SIG-M5 treated with dmso at 0.1 percent for 504 hours (cell line): Measurements from ENCODE around the gene EML5.
A peak's percentile ranks its signal among the peaks of the same experiment; 100 is the strongest.
"Not testable (repeated sequence)": the region's sequence is repeated elsewhere in the genome, so short reads cannot be mapped to it uniquely, and the experiment has no call there.

ENCODE experiments used
- DNase-seq: peaks from one replicate; lab custom pipeline; 2025; ENCODE audit not compliant: unreplicated experiment; lab: John Stamatoyannopoulos, UW

The EML5 gene

DNA sequence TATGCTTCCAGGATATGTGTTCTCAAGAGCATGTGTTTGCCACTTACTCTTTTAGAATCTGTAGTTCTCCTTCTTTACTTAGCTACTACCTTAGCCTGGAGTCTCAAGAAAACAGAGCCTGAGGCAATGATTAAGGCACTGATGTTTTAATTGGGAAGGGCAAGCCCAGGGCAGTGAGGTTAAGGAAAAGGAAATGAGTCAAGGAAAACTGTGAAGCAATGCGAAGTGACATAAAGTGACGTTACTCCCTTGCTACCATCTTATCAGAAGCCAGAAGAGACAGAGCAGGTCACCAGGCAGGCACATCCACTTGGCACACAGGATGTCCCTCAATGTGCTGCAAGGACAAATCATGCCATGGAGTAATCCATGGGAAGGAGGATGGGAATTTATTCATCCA, 11.3 kb upstream of the EML5 start:
- DNase-seq = no peak

DNA sequence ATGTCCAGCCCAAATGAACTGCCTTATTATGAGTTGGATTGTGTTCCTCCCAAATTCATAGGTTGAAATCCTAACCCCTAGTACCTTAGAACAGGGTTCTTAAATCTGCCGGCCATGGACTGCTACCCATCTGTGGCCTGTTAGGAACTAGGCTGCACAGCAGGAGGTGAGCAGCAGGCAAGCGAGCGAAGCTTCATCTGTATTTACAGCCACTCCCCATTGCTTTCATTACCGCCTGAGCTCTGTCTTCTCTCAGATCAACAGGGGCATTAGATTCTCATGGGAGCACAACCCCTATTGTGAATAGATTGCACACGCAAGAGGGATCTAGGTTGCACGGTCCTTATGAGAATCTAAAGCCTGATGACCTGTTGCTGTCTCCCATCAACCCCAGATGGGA, 9.8 kb upstream of the EML5 start:
- DNase-seq = no peak

DNA sequence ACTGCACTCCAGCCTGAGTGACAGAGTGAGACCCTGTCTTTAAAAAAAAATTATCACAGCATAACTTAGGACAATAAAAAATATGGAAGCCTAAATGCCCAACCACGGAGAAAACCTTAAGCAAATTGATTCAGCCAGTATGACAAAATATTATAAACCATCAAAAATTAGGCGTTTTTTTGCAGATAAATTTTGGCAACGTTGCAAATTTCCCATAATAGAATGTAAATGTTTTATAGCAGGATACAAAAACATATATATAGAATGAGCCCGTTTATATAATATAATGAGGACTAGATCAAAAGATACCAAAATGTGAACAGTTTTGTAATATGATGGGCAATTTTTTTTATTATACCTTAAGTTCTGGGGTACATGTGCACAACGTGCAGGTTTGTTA, 6.8 kb upstream of the EML5 start:
- DNase-seq = no peak

DNA sequence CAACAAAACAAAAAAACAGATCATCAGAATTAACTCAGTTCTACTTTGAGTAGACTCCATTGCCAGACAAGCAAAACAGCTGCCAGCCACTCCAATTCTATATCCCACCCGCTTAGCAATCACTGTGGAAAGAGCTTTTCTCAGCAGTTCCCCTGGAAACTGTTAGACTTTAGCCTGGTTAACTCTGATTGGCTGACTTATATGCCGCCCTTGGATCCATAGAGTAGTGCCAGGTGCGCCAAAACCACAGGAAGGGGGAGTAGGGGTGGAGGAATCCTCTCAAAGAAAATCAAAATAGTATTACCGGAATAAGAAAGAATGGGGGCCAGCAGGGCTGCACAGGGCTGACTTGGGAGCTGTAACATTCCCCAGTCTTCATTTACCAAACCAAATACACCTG, 5.4 kb upstream of the EML5 start:
- no peak for DNase-seq

DNA sequence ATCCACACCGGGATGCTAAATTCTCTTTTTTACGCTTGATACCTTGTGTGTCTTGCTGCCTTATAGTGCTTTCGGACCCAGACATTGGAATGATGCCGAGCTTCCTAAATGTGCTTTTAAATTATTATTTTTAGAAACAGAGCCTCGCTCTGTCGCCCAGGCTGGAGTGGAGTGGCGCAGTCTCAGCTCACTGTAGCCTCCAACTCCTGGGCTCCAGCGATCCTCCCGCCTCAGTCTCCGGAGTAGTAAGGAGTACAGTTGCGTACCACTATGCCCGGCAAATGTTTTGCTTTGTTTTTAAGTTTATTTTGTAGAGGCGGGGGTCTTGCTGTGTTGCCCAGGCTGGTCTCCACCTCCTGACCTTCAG, 489 bp upstream of the EML5 start:
- no peak for DNase-seq

DNA sequence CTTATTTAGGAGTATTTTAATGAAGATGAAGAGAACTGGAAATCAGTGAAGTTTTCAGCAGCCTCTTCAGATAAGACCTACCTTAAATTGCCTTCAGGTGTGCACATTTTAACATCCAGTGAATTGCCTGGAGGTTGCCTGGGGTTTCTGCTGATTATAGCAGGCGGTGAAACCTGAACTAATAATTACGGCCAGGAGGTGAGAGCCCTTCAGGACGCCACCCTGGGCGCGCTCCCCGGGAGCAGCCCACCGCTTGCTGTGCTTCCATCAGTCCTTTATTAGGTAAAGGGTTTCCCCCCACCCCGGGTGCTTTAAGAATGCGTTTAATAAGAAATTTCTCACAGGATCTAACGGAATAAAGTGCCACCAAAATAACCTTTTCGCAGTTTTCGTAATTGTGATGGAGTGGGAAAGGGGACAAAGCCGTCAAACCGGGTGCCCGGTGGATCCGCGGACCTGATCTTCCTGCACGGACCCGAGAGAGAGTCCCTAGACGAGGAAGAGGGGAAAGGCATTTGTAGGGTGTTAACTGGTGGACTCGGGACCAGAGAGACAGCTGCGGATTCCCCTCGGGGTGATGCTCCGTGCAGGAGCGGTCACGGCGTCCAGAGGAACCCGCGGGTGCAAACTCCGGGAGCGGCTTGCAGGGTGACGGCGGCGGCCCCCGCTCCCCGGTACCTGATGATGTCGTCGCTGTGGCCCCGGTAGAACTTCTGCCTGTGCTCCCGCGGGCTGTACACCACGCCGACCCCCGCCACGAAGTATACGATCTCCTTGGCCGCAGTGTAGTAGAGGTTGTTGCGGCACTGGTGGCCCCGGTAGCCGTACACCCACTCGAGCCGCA, 902 bp downstream of the EML5 start:
- DNase-seq = no peak

DNA sequence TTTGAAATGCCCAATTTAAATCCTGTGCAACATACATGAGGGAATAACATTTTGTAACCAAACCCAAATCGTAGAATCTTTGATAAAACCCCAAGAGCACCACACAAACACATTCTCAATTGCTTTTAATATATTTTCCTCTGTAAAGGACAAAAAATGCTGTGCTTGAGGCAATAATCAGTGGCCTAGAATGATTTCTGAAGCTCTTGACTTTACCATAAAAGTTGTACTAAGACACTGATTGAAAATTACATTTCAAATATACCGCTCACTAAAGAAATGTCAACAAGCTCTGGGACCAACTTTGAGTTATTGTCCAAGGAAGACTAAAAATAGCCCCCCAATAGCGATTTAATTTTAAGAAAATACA, 1.5 kb downstream of the EML5 start:
- DNase-seq = no peak

DNA sequence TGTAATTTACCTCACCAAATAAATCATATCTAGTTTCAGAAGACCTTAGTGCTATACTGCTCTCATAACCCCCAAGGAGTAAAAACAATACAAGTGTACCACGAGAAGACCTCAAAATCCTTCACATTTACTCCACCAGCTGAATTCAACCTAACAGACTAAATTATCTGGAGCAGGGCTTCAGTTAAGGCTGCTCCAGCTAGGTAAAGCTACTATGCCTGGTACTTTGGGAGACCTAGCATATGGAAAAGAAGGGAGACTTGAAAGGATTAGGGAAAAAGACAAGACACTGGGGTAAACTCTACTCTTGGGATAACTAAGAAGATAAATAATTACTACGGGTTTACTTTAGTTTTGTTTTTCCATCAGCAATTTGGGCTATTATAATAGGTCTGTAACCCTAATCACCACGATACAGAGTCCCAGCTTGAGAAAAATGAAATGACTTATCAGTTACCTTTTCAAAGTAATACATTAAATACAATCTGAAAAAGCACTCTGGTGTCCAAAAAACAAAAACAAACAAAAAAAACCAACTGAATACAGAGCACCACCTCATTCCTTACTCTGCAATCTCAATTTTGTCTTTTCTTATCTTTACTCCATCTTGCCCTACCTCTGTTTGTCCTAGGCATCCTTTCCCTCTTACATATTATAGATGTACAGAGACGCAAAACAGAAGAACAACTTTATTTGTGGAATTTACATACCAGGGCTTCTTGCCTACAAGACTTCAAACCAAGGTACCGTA, 2.1 kb downstream of the EML5 start:
- no peak for DNase-seq

DNA sequence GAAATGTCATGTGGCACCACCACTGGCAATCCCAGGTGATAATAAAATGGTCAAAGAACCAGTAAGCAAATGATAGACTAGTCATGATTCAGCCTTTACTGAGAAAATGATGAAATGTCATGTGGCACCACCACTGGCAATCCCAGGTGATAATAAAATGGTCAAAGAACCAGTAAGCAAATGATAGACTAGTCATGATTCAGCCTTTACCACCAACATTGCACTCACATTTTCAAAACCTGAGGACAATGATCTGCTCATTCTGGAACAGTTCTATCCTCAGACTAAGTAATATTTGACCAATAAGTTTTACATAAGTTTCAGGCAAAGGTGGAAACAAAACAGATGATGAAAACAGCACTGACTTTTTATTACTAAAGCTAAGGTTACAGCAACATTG, 3.2 kb downstream of the EML5 start:
- DNase-seq = not testable (repeated sequence)

DNA sequence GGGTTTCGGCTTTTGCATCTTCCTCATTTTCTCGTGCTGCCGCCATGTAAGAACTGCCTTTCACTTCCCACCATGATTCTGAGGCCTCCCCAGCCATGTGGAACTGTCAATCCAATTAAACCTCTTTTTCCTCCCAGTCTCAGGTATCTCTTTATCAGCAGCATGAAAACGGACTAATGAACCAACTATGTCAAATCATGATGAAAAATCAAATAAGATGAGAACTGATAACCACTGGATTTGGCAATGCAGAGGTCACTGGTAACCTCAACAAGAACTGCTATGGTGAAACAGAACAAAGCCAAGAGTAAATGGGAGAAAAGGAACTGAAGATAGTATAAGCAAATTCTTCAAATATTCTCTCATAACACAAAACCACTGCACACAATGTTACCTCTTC, 6.0 kb downstream of the EML5 start:
- no peak for DNase-seq

DNA sequence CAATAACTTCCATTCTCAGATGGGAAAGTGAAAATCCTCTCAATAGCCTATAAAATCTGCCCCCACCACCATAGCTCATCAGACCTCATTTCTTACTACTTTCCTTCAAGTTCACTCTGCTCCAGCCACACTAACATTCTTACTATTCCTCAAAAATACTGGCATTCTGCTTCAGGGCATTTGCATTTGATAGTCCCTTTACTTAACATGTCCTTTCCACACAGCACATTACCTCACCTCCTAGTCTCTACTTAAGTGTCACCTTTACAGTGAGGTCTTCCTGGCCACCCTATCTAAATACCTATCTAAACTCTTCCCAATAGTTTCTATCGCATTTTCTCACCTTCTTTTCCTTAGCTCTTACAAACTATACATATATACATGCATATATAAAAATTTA, 6.8 kb downstream of the EML5 start:
- no peak for DNase-seq

DNA sequence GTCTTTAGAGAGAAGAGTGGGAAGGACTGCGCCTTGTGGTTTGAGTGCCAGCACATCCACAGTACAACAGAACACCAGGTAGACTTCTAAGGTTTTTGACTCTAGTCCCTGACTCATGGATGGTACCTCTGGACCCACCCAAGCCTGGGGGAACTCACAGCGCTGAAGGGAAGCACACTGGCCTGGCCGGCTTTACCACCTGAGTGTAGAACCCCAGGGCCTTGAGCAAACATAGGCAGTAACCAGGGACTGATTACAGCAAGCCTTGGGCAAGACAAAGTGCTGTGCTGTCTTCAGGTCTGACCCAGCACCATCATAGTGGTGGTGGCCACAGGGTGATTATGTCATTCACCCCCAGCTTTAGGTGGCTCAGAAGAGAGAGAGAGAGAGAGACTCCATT, 17.2 kb downstream of the EML5 start:
- DNase-seq = peak; percentile 34

DNA sequence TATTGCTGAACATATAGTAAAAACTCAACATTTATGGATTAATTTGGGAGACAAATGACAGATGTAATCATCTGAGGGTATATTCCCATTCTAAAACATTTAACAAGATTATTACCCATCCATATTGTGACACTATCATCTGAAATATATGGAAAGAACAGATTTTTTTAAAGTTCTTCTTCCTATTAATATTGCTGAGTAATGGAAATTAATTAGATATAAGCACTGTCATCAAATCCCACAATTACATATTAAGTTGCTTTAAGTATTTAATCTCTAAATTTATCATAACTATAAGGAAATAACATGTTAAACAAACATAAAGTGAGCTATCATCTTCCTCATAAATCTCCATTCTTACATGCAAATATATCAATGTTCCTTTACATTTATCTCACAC, 22.0 kb downstream of the EML5 start:
- DNase-seq = no peak

DNA sequence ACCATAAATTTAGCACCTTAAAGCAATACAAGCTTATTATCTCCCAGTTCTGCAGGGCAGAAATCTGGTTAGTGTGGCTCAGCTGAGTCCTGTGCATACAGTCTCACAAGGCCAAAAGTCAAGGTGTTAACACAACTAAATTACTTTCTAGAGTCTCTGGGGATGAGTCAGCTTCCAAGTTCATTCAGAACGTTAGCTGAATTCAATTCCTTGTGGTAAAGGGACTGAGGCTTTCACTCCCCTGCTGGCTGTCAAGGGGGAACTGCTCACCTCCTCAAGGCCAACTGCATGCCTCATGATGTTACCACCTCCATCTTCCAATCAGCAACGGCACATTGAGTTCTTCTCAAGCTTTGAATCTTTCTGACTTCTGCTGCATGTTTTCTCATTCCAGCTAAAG, 27.6 kb downstream of the EML5 start:
- no peak for DNase-seq

DNA sequence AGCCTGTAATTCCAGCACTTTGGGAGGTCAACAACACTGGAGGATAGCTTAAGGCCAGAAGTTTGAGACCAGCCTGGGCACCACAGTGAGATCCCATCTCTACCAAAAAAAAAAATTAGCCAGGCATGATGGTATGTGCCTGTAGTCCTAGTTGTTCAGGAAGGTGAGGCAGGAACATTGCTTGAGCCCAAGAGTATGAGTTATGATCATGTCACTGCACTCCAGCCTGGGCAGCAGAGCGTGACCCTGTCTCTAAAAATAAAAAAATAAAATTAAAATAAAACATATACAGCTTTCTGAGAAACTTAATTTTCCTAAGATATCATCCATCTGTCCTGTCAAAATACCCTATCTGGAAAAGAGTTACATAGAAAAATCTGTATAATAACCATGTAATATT, 38.9 kb downstream of the EML5 start:
- no peak for DNase-seq

DNA sequence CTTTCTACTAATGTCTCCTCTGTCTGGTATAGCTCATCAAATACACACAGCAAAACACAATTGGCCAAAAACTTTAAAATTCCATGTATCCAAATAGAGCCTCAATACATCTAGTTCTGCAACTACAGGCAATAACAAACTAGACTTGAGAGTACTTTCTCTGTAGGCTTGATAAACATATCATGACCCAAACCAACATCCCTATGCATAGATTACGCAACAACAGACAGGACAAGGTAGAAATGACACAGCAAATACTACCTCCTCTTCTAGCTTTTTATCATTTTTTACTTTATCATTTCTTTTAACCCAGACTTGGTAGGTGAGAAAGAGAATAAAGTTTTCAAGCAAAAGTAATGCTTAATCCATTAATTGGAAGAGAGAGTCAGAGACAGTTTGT, 41.8 kb downstream of the EML5 start:
- DNase-seq = no peak

DNA sequence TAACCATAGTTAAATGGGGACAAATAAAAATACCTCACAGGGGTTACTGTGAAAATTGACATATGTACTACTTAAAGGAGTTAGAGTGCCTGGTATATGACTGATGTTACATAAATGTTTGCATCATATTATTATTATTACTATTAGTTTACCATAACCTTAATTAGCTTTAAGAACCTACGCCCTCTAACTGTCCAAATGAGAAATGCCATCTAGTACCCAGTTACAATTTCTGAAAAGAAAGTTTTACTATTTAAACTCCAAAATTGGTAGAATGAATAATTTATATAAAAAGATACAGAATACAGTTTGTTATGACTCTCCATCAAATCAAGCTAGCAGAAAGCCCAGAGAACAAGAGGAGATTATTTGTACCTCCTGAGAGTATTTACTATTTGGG, 42.3 kb downstream of the EML5 start:
- no peak for DNase-seq

DNA sequence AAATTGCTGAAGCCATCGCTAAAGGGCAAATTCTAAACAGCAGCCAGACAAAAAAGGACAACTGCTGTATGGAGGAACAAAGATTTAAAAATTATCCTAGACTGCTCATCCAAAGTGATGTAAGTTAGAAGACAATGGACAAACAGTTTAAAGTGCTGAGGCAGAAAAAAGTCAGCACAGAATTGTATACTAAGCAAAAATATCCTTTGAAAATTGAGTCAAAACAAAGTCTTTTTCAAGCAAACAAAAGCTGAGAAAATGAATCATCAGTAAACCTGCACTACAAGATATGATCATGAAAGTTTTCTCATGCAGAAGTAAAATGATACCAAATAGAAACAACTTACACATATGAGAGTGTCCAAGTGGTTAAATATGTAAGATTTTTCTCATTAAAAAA, 43.6 kb downstream of the EML5 start:
- no peak for DNase-seq

DNA sequence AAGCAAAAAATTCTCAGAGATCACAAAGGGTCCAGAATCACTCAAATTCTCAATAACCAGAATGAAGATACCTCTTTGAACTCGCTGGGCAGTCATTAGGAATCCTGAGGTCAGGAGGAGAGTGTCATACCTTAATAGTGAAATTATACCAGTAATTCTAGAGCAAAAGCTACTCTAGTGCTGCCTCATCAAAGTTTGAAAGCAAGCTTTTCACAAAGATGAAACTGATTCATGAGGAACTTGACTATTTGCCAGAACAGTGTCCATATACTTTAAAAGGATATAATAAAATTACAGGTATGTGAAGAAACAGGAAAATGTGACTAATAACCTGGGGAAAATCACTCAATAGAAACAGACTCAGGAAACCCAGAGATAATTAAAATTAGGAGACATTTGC, 44.5 kb downstream of the EML5 start:
- no peak for DNase-seq

DNA sequence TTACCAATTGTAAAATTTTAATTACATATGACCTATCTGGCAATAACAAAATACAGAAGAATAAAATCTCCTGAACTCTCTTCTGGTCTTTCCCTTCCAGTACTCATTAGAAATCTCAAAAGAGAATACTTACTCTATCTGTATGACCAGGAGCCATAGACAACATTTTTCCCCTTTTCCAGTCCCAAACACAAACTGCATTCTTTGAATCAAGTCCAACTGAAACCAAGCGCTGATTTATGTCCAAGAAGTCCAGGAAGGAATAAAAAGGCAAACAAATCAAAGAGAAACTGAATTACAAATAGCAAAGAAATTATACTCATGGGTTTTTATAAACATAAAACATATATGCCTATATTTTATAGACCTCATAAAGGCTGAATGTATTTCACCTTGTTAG, 46.7 kb downstream of the EML5 start:
- no peak for DNase-seq

DNA sequence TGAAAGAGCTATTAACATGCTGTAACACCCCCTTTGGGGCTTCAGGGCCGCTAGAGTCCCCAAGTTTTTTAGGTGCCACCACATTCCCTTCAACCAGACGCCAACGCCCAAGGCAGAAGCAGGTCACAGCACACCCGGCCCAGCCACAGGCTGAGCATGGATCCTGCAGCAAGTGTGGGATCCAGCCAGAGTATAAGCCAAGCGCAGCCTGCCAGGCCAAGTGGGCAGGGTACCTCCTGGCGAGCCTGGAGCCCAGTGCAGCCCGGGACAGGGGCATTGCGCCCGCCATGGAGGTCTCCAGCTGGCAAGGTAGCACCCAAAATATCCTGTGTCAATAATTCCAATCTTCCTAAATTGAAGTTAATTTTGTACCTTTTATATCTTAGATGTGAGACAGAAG, 55.5 kb downstream of the EML5 start:
- no peak for DNase-seq

DNA sequence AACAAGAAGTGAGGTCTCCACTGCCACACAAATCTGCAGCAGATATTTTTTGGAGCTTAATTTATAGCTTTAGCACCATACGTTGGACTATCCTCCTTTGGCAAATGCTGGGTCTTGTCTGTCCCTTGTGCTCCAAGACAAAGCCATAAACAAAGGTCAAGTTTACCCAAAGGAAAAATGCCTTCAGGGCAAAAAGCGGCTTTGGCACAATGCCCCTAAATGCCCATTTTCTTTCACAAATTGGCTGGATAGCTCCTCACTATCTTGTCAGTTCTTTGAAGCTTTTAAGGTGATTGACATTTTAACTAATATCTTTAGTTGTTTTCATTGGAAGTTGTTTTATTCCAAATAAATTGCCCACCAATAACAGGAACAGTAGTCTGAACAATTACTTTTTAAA, 59.6 kb downstream of the EML5 start:
- DNase-seq = no peak

DNA sequence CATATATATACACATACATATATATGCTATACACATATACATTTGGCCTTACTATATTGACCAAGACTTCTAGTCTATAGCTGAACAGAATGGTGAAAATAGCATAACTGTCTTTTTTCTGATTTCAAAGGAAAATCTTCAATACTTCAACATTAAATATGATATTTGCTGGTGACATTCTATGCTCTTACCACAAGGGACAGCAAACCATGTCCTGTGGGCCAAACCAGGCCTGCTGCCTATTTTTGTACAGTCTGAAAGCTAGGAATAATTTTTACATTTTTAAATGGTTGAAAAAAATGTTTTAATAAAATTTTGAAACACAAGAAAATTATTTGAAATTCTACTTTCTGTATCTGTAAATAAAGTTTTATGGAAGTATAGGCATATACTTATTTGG, 63.6 kb downstream of the EML5 start:
- no peak for DNase-seq
